Activated CD4-positive, alpha-beta T cell treated with anti-CD3 and anti-CD28 coated beads, Interleukin-2, Interleukin-6, amounts not matched to agents 100 ng/mL and 50 ng/mL, durations not matched to agents 16 hours and 8 hours (primary cell): ENCODE results near the gene KATNAL1.

Source experiments
- DNase-seq: peaks from one replicate; pipeline ENCODE4 v3.0.0-alpha.2; 2020

Gene KATNAL1

GRCh38 chr13:30158774-30159445 is 148.4 kb downstream of the KATNAL1 start:
- DNase-seq = peak; percentile 54

GRCh38 chr13:30157616-30157993 is 149.7 kb downstream of the KATNAL1 start:
- DNase-seq = no peak

GRCh38 chr13:30156826-30157615 is 150.3 kb downstream of the KATNAL1 start:
- DNase-seq = no peak

GRCh38 chr13:30156270-30156669 is 151.1 kb downstream of the KATNAL1 start:
- no peak for DNase-seq

GRCh38 chr13:30154931-30155330 is 152.4 kb downstream of the KATNAL1 start:
- no peak for DNase-seq

- DNase-seq = no peak
Measured at GRCh38 chr13:30154531-30154930, 152.8 kb downstream of the KATNAL1 start.

- no peak for DNase-seq
Measured at GRCh38 chr13:30153545-30154426, 153.6 kb downstream of the KATNAL1 start.
